Activated effector memory CD4-positive, alpha-beta T cell treated with anti-CD3 and anti-CD28 coated beads, Interleukin-2, amount 50 U/mL, for 16 hours (primary cell): ENCODE measurements around the gene DNAJB14.
"Not testable (repeated sequence)": the region's sequence is repeated elsewhere in the genome, so short reads cannot be mapped to it uniquely, and the experiment has no call there.

ENCODE experiments used
- DNase-seq: peaks from one replicate; pipeline ENCODE4 v3.0.0-alpha.2; 2020

Gene DNAJB14

DNA sequence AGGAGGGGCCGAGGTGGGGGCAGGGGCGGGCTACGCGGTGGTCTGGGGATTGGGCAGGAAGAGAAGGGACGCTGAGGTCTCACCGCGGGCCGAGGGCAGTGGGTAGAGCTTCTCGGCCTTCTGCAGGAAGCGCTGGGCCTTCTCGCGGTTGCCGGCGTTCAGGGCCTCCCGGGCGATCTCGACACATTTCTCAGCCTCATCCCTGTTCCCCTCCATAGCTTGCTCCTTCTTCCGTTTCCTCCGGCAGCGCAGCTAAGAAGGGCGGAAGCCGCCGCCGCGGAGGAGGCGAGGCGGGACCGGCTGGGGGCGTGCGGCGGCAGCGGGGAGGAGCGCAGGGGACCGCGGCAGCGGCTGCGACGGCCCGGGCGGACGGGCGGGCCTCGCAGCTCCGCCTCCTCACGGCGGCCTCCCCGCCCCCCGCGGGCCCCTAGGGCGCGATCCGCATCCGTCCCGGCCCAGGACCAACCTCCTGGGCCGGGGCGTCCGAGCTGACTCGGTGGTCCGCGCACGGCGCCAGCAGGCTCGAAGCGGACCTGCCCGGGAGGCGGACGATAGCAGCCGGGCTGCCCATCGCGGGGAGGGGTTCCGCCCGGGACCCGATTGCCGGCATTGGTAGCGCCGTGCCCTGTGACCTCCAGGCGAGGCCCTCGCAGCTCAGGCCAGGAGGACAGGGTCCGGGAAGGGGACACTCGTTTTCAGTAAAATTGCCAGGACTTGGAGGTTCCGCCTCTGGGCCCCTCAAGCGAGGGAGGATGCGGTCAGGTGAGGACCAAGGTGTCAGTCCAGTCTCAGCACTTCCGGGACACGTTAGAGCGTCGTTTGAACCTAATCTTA lies at the start of gene DNAJB14:
DNAJB14 (minus strand) TSS at position 263 of the 834 bp plus-strand sequence; CDS start at position 216, 47 bp downstream.
- DNase-seq = peak; percentile 94

DNA sequence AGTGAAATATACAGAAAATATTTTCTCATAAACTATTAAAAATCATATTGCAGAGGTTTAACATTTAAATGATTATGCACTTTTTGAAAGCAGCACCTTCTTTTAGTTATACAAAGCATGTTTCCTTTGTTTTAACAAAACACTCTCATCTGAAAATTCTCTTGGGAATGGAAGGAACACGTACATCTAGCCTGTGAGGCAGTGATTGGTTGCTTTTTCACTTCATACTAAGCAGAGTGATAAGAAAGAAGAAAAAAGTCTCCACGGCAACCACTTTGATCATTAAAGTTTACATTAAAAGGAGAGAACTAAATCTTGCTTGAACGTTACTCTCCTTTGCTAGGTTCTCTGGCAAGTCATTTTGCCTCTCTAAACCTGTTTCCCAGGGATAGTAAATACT lies 45.3 kb upstream of the DNAJB14 start:
- DNase-seq = no peak

DNA sequence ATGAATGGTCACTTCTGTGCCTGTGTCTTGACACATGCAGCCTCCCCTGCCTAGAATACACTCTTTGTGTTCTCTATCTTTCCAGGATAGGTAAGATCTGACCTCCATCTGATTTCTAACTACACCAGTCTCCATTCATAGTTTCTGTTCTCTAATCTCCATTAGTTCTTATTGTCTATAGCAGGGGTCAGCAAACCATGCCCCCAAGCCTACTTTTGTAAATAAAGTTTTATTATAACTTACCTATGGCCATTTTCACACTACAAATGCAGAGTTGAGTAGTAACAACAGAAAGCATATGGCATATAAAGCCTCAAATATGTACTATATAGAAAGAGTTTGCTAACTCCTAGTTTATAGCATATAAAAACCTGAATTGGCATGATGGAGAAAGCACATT lies 41.3 kb upstream of the DNAJB14 start:
- no peak for DNase-seq

DNA sequence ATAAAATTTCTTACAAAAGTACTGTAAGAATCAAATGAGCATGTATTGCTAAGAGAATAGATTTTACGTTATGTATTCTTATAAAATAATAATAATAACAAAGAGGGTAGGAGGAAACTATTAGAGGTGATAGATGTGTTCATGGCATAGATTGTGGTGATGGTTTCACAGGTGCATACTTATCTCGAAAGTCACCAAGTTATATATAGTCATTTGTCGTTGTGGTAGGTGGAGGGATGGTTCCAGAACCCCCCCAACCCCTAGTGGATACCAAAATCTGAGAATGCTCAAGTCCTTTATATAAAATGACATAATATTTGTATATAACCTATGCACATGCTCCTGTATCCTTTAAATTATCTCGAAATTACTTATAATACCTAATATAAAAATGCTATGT lies 40.4 kb upstream of the DNAJB14 start:
- DNase-seq = no peak

DNA sequence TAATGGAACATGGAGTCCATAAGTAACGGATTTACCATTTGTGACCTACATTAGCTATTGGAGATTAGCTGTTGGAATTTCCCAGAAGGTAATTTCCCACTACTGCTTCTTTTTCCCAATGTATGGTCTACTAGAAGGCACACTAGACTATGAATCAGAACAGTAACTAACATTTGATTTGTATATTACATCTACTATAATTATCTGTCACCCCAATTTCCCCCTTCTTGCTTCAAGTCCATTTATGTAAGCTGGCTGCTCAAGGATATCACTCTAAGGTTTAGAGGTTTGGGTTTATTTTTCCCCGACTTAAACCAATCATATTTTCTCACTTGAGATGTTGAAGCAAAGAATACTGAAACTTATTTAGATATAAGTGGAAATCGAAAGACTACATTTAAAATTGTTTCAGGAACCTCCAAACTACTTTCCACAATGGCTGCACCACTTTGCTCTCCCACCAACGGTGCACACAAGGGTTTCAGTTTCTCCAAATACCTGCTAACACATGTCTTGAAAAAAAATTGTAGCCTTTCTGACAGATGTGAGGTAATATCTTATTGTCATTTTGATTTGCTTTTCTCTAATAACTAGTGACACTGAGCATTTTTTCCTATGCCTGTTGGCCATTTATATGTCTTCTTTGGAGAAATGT lies 37.0 kb upstream of the DNAJB14 start:
- DNase-seq = no peak

DNA sequence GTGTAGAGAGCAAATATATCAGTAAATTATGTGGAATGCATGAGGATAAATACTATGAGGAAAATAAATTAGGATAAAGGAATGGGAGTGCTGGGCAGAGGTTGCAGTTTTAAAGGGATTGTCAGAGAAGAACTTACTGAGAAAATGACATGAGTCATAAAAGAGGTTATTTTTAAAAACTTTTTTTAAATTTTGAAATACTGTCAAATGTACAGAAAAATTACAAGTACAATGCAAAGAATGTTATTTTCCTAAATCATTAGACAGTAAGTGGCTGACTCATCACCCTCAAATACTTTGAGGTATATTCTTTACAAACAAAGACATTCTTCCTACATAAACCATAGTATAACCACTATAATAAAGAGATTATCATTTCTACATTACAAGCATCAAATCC lies 33.5 kb upstream of the DNAJB14 start:
- DNase-seq = no peak

DNA sequence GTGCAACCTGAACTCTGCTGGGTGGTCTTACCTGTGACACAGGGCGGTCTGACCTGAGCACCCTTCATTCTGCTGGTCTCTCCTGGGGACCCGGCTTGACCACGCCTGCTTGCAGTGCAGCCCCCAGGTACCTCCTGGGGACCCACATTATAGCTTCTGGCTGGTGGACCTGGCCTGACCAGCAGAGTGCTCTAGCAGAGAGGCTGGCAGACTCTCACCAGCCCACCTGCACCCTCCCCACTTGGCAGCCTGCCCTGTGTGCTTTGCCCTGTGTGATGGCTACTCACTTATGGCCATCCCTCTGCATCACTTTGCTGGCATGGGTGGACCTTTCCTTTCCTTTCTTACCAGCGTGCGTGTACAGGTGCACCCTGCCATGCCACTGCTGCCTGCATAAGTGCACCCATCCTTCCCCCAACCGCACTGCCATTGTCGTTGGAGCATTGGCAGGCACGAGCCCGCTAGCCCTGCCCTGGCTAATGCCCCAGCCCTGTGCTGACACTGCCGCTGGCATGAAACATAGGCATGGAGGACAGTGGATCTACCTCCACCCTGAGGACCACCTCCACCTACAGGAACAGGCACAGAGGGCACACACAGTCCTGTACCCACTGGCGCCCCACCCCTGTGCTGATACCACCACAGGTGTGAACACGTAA lies 25.2 kb upstream of the DNAJB14 start:
- DNase-seq = no peak

DNA sequence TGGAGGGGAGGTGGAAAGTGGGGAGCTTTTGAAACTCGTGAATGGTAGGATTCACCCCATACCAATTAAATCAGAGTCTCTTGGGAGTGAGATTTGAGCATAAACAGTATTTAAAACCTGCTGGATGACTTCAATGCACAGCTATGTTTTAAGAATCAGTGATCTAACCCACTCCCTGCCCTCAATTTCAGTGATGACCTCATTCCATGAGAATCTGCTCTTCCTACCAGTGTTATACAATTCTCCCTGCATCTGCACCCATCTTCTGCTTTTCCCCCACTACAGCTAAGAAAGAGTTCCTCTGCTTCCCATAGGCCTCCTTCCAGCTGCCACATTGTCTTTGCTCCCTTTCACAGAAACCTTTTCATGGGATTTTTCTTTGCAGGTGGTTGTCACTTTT lies 21.9 kb upstream of the DNAJB14 start:
- no peak for DNase-seq

DNA sequence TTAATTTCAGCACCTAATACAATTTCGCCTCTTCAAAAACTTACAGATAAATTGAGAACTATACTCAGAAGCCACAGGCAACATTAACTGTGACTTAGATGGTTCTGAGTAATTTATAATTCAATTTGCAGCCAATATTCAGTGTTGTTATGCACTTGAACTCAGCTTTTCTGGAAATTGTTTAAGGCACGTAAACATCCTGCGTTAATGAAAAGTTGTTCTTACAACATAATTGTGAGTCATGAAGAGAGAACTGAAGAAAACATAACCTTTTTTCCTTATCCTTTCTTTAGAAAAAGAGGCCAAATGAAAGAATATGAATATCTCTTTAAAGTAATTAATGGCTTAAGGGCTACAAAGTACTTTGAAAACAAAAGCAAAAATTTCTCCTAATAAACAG lies 20.3 kb upstream of the DNAJB14 start:
- DNase-seq = no peak

DNA sequence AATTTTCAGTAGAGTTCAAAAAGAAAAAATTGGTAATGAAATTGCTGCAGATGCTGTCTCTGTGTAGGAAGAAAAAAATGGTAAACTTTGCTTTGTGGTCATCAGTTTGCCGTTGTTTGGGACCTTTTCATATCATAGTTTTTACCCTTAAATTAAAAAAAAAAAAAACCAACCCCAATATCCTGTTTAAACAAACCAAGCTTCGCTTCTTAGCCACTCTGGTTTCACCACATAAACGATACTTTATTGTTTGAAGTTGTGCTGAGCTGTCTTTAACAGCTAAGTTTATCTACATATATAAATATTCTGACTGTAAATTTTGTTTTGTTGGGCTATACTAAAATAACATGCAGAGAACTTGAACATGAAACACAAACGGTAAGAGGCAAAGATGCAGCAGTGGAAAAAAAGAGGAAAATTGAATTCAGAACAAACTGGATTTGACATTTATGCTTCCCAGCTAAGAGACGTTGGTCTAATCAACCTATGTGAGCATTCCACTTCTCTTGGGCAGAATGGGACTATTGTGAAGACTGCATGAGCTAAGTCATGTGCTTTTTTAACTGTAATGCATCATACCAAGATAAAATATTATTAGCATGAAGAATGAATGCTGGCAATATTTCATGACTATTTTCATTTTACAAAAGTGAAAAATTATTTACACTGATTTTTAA lies 19.4 kb upstream of the DNAJB14 start:
- no peak for DNase-seq

DNA sequence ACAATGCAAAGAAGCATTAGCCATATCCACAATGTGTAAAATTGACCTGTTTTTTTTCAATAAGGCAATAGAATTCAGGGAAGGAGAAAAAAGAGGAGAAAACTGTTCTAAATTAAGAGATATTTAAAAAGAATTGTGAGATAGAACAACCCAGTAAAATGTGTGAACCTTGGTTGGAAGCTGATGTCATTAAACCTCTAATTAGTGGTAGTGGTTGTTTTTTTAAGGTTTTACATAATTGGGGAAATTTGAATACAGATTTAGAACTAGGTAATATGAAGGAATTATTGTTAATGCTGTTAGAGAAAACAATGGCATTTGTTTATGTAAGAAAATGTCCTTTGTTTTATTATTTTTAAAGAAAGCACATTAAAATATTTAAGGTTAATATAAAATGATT lies 18.8 kb upstream of the DNAJB14 start:
- no peak for DNase-seq

DNA sequence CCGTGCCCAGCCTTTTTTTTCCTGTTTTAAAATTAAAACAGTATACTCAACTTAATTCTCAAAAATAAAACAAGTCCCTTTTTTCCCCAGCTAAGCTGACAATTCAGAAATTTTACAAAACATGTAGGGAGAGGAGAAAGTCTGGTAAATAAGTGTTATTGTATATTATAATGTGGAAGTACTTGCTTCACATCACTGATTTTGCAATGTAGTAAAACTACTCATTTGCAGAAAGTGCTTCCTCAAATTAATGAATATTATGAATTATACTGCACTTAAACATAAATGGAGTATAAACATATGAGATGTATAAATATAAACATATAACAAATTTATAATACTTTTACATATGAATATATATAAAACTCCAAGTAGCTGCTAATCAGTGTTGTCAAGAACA lies 15.3 kb upstream of the DNAJB14 start:
- no peak for DNase-seq

DNA sequence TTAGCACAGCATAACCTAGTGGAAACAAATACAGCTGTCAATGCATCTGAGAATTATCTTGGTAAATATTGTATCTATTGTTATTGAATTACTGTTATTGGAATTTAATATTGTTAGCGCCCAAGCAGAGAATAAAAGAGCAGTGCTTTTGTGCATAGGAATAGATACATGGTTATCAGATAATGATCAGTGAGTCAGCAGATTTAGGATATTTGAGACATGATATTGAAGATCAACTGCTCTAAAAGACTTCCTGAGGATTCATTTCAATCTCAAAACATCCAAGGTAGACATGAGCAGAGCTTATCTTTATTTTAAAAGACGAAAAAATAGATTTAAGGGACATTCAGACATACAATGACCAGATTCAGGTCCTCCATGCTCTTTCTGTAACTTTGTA lies 14.2 kb upstream of the DNAJB14 start:
- DNase-seq = no peak

DNA sequence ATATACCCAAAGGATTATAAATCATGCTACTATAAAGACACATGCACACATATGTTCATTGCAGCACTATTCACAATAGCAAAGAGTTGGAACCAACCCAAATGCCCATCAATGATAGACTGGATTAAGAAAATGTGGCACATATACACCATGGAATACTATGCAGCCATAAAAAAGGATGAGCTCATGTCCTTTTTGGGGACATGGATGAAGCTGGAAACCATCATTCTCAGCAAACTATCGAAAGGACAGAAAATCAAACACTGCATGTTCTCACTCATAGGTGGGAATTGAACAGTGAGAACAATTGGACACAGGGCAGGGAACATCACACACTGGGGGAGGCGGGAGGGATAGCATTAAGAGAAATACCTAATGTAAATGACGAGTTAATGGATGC lies 11.8 kb upstream of the DNAJB14 start:
- not testable (repeated sequence) for DNase-seq

DNA sequence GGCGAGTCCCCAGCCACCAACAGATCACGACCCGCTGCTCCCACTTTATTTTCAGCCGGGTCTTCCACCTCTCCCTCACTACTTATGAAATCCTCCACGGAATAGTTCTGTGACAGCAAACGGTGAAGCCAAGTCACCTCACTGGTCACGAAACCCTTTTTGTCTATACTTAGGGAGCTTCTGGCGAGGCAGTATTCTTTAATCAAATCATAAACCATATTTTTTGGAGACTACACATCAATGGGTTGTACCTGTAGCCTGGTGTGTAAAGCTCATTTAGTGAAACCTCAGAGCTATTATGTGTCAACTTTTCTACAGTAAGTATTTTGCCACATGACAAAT lies 4.5 kb upstream of the DNAJB14 start:
- DNase-seq = no peak

DNA sequence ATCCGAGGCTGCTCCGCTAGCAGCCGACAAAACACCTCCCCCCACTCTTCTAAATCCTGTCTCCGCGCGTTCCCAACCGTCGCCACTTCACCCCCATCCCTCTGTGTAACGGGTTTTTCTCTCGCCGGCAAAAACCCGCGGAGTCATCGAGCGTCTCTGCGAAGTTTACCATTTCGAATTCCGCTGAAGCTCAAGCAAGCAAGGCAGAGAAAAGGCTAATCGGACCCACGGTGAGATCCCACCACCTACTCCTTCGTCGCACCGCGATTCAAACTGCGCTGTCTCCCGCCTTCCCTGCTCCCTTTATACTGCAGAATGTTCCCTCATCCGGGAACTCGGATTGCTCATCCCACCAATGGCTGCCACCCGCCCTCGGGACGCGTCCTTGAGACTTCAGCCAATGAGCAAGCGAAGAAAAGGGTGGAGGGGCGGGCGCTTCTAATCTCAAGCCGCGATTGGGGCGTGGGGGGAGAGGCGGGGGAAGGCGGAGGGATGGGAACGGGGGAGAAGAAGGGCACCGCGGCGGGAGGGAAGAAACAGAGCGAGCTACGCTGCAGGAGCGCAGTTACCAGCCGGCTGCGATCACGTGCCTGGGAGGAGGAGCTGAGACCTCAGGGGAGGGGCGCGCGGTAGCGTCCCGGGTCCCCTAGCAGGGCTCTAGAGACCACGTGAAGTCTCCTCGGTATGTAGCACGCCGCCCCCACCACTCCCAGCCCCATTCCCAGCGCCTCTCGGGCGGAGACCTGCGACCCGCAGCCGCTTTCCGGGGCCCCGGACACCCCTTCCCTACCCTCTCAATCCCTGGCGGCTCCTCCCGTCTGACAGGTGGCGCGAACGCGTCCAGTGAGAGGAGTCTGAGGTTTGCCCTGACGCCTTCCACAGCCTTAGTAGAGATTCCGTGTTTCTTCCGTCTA lies 3.8 kb upstream of the DNAJB14 start, which contains the start of gene H2AZ1:
H2AZ1 (minus strand) TSS at position 277 of the 914 bp plus-strand sequence; CDS start at position 172, 105 bp downstream.
- peak; percentile 99 for DNase-seq

DNA sequence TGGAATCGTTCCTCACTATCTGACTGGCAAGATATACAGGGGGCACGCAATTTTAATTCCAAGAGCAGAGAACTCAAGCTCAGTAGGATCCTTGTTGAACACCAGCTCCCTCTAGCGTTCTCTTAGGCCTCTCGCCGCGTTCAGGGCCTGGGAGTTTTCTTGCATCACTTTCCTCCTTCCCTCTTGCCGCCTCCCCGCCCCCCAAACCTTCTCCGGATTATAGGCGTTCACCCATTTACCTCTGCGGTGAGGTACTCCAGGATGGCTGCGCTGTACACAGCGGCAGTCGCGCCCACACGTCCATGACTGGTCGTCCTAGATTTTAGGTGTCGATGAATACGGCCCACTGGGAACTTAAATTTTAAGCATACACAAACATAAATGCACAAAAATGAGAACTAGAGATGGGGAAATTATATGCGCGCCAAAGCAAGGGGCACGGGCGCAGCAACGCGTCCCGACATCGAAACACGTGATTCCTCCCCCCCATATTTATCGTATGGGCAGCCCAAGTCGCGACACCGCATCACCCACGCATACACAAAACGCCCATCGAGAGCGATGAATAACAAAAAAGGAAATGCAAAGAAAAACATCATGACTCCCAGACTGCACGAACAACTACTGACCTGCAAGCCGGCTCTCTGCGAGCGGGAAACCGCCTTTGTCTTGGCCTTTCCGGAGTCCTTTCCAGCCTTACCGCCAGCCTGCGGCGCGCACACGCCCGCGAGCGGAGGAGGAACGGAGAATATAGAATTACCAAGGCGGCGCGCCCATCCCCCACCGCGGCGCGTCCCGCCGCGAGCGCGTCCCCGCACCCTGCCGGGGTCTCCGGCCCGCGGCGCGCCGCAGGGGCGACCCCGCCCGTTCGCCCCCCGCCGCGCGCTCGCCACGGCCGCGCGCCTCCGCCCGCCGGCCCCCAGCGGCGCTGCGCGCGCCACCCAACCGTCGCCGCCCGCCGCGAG lies 2.9 kb upstream of the DNAJB14 start:
- DNase-seq = peak; percentile 95

DNA sequence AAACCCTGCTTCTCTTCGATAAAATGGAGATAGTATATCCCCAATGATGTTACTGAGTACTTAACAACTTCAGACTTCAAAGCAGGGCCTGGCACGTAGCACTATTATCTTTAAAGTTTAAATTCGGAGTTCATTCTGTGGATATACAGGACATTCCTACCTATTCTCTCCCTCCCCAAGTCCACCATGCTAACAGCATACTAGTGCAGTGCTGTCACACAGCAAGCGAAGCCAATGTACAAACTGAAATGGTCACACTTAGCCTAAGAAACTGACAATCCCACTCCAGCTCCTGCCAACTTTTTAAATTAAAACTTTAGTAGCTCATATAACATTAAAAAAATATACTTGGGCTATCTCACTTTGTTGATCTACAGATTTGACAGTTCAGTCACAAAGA lies 1.2 kb upstream of the DNAJB14 start:
- DNase-seq = no peak

DNA sequence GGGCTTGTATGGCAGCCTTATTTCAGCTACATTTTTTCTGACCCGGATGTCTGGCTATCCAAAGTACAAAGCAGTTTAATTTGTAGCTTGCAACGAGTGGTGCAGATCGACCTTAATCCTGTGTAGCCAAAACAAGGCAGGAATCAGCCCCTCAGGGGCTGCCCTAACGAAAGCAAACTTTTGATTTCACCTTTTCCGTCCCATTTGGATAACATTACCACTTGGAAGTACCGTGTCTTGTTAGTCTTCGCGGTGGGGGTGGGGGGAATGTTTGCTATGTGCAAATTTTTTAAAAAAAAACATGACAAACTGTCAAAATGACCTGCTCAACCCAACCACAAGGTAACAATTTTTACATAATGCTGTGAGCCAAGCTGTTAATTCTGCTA lies 766 bp upstream of the DNAJB14 start:
- no peak for DNase-seq

DNA sequence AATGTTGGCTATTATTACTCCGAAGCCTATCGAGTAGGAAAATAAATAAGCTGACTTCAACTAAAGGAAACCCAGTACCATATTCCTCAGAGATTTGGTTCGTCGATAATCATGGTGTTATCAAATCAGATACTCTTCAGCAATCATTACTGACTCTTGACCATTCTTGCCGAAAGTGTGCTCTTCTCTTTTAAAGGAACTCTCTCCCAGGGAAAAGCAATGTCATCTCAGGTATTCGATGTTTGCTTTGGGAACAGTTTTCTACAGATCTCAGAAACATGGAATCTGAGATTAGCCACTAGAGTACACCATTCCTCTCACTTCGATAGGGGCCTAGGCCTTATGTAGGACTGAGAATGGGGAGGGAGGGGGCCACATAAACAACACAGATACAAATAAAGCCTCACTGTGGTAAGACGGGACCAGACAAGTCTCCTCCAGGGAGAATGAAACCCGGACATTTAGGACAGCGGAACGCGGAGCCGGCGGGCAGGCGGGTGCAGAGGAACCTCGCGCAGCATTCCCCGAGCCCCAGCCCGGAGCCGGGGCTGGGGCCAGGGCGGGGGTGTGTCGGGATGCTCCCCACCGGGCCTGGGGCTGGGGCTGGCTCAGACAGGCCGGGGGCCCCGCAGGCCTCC lies 581 bp downstream of the DNAJB14 start:
- DNase-seq = no peak
